IPS DF 4.7 (cell line): ENCODE measurements around the gene CROCC2.

Experiments used
- DNase-seq: peaks from one replicate; pipeline ENCODE4 v3.0.0-alpha.2; 2013; ENCODE audit warnings: low spot score; ENCODE audit errors: extremely low read depth

The CROCC2 gene

GRCh38 chr2:240906141-240906910 lies at the start of gene CROCC2:
CROCC2 (plus strand) TSS chr2:240906336; CDS start chr2:240906514, 178 bp downstream.
- no peak for DNase-seq

DNA sequence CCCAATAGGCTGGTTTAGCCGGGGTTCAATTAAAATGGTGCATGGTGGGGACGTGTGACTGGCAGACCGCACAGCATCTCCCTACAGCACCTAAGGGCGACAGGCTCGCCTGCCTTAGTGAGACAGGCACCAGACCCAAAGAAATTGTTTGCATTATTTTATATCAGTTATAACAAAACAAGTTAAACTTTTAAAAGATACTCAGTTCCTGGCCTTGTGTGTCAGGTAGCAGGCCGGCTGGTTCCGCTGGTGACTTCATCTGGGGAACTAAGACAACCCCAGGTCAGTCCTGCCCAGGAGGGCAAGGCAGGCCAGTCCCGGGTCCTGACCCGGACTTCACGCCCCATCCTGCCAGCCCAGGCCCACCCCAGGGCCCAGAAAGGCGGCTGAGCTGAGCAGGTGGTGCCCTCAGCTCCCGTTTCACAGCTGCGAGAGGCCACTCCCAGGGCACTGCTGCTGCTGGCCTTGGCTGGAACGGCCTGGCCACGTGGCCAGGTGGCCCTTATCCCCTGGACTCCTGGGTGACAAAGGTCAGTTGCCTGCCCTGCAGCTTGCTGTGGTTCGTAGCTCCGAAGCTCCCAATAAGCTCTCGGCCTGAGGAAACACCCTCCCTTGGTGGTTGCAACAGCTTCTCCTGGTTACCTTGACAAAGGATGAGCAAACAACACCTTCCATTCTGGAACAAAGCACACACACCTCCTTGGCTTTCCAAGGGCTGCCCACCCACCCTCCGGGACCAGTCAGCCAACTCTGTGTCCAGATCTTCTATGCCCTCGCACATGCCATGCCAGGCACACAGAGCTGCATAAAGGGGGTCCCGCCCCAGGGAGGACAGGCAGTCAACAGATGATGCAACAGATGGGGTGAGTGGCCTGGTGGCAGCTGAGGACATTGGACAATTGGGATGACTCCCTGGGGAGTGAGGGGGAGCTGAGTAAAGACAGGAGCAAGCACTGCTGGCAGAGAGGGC lies 48.8 kb upstream of the CROCC2 start:
- DNase-seq: no peak

DNA sequence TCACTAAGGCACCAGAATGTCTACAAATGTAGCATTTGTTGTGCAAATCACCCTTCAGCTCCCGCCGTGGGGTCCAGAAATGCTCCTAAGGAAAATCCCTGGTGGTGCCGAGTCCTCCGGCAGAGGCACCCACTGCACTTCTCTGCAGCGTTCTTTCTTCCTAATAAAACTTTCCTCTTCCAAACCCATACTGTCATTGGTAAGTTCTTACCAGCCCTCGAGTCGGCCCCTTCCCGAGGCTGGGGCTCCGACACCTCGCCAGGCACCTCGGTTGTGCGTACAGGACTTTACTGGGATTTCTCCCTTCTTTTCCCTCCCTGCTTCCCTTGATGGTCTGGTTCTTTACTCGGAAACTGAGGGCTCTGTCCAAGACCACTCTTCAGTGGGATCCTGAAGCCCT lies 47.8 kb upstream of the CROCC2 start:
- no peak for DNase-seq

- DNase-seq: no peak
These were observed 47.3 kb upstream of the CROCC2 start for GRCh38 chr2:240858871-240859270.

DNA sequence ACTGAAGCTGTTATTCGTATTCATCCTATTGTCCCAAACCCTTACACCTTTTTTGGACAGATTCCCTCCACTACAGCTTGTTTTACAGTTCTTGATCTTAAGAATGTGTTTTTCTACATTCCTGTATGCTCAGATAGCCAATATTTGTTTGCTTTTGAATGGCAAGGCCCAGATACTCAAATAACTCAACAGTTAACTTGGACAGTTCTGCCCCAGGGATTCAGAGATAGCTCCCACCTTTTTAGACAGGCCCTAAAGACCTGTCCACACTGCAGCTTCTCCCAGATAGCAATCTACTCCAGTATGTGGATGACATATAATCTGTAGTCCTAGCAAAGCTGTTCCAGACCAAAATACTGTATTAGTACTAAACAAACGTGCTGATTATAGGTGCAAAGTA lies 44.6 kb upstream of the CROCC2 start:
- no peak for DNase-seq

- DNase-seq: no peak
These were observed 41.7 kb upstream of the CROCC2 start for GRCh38 chr2:240864475-240864874.

GRCh38 chr2:240865391-240865790 lies 40.7 kb upstream of the CROCC2 start:
- no peak for DNase-seq

GRCh38 chr2:240868286-240869108 lies 37.6 kb upstream of the CROCC2 start, which contains the start of gene AGXT:
AGXT (plus strand) TSS chr2:240868824; CDS start chr2:240868866, 42 bp downstream.
- no peak for DNase-seq

DNA sequence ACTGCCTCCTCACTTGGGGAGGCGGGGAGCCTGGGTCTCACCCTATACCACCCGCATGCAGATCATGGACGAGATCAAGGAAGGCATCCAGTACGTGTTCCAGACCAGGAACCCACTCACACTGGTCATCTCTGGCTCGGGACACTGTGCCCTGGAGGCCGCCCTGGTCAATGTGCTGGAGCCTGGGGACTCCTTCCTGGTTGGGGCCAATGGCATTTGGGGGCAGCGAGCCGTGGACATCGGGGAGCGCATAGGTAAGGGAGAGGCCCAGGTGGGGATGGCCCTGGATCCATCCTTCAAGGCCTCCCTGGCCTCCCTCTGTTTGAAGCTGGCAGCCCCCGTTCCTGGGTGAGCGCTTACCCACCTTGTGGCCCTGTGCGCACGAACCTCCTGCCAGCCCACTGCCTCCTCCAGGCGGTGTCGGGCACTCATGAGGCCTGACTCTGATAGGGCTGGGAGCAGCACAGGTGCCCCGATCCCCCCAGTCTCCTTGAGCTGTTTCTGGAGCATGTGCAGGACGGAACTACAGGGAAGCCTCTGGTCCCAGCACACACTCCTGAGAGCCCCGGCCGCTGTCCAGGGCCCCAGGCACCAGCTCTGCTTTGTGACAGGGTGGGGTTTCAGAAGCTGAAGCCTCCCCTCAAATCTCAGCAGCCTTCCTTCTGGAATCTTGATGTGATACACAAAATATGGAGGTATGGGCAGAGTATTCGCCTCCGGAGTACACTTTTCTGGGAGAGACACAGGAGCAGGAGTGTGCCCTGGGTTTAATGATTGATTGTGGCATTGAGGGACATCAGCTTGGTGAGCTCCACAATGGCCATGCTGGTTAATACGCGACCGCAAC lies 36.8 kb upstream of the CROCC2 start:
- DNase-seq: no peak

- DNase-seq: no peak
These were observed 35.9 kb upstream of the CROCC2 start for GRCh38 chr2:240869956-240870875.

GRCh38 chr2:240871071-240871958 lies 34.8 kb upstream of the CROCC2 start:
- no peak for DNase-seq

DNA sequence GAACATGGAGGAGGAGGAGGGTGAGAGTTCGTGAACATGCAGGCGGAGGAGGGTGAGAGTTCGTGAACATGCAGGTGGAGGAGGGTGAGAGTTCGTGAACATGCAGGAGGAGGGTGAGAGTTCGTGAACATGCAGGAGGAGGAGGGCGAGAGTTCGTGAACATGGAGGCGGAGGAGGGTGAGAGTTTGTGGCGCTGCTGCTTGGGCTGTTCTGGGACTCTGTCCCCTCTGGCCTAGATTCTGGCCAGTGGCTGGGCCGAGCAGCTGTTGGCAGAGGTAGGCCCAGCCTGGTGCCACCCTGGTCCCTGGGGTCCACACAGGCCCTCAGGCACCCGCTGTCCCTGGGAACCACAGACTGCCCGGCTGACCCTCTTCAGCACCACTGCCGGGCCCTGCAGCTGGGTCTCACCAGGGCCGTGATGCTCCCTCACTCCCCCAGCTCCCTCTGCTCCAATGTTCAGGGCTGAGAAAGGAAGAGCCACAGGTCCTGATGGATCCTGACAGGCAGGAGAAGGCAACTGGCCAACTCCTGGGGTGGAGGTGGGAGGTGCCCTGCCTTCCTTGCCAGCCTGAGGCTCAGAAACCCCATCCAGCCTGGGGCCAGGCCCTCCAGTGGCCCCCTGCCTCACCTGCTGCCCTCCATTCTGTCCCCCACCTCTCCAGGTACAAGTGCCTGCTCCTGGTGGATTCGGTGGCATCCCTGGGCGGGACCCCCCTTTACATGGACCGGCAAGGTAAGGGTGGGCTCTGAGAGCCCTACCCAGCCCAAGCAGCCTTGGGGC lies 33.6 kb upstream of the CROCC2 start:
- DNase-seq: no peak

- DNase-seq: no peak
These were observed 32.9 kb upstream of the CROCC2 start for GRCh38 chr2:240873098-240873788.

GRCh38 chr2:240873805-240874714 lies 32.1 kb upstream of the CROCC2 start:
- no peak for DNase-seq

DNA sequence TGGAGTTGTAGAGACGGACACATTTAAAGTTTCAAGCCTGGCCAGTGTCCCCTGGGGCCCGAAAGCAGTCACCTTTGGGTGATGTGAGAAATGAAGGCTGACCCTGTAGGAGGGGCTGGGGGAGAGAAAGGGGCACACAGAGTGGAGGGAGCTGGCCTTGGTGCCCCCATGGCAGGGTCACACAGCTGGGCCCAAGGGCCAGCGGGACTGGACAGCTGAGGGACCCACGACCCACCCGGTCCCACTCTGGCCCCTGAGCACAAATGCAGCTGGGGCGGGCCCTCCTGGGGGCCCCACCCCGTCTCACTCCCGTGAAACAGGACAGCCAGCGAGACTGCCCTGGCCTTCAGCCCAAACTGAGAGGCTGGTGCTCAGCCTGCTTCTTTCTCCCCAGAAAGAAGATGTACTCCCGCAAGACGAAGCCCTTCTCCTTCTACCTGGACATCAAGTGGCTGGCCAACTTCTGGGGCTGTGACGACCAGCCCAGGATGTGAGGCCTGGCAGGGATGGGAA lies 31.4 kb upstream of the CROCC2 start:
- DNase-seq: no peak
